CD4-positive, alpha-beta T cell treated with Interleukin-21 for 1 hour (primary cell): ENCODE results near the gene CEACAM18.
"Not testable (repeated sequence)": the region's sequence is repeated elsewhere in the genome, so short reads cannot be mapped to it uniquely, and the experiment has no call there.

Experiments used
- DNase-seq: peaks from one replicate; pipeline ENCODE4 v3.0.0-alpha.2; 2020

Gene CEACAM18

DNA sequence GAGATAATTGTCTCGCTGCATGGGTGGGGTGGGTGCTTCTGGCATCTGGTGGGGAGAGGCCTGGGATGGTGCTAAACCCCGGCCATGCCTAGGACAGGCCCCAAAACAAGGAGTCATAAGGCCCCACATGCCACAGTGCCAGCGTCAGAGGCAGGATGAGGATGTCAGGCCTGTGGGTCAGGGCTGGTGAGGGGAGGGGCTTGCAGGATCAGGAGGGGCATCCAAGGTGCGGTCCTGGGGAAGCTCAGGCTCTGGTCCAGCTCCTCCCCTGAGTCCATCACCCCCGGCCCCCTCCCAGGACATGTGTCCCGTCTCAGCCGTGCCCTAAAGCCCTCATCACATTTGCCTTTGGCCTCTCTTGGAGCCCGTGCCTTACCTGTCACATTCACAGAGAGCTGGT lies 22.6 kb downstream of the CEACAM18 start:
- not testable (repeated sequence) for DNase-seq

DNA sequence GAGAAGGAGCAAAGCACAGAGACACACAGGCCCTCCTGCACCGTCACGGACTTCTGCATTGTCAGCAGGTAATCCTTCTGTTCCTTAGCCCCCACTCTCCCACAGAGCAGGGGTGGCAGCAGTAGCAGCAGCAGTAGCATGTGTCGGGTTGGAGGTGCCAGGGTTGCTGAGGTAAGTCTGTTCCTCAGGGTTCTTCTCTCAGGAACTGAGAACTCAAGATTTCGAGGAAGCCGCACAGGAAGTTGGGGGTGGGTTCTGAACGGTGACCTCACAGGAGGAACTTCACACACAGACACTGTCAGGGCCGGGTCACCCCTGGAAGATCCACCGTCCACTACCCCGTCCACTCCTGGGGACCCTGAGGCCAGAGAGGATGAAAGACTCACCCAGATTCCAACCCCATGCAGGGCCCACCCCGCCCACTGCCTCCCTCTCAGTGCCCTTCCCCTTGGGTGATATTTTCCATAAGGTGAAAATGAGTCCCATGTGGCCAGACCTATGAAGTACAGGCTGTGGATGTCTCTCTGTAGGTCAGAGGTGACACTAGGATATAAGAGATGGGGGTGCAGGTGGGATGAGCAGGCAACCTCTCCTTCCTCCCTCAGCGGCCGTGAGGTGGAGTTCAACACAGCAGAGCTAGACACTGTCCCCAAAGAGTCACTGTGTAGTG lies 23.4 kb downstream of the CEACAM18 start, which contains the start of gene SIGLEC12:
Gene SIGLEC12 (minus strand): TSS at position 207 of the 670 bp plus-strand sequence. CDS start 67 bp downstream, at position 140.
- DNase-seq = no peak

DNA sequence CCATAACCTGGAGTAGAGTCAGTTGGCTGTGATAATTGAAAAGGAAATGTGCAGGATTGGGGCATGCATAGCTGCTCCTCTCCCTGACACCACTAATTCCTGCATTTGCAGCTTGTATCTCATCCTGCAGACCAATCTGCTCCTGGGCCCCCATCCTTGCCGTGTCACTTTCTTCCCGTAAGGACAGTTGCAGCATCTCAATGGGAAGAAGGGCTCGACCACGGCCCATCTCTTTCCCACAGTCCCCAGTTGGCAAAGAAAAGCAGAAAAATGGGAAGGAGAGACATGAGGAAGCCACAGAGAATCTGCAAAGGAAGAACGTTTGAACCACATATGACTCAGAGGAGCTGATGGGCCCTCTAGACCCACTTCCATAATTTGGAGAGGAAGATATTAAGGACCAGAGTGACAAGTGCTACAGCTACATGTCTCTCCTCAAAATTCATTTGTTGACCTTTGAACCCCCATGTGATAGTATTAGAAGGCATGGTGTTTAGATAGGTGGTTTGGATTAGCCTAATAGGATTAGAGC lies 25.0 kb downstream of the CEACAM18 start:
- DNase-seq = no peak

DNA sequence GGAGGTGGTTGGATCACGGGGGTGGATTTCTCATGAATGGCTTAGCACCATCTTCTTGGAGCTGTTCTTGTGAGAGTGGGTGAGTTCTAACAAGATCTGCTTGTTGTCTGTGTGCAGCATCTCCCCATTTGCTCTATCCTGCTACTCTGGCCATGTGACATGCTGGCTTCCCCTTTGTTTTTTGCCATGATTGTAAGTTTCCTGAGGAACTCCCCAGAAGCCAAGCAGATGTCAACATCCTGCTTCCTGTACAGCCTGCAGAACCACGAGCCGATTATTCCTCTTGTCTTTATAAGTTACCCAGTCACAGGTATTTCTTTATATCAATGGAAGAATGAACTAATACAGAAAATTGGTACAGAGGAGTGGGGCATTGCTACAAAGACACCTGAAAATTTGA lies 25.6 kb downstream of the CEACAM18 start:
- DNase-seq = no peak

DNA sequence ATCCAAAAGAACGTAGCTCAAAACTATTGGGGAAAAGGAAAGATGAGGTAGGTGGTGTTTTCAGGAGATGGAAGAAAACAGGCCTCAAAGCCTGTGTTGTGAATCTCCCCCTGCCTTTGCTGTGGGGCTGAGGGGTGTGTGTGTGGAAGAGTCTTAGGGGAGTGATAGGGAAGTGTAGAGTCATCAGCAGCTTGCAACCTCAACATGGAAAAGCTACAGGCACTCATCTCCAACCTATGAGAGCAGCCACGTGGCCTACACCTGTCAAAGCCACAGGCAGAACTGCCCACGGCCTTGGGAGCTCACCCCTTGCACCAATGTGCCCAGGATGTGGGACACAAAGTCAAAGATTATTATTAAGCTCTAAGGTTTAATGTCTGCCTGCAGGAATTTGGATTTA lies 27.6 kb downstream of the CEACAM18 start:
- DNase-seq = no peak

DNA sequence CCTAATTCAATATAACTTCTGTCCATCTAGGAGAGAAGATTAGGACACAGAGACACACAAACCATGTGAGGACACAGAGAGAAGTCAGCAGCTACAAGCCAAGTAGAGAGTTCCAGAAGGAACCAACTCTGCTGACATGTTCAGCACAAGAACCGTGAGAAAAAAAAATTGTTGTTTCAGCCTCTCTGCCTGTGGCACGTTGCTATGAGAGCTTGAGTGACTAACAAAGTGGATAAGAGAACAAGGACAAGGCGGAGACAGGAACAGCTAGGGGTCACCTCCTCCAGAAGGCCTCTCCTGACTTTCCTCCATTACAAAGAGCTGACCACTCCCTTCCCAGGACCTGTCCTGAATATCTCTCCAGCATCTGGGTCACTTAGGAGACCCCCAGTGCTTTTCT lies 28.9 kb downstream of the CEACAM18 start:
- DNase-seq = no peak

DNA sequence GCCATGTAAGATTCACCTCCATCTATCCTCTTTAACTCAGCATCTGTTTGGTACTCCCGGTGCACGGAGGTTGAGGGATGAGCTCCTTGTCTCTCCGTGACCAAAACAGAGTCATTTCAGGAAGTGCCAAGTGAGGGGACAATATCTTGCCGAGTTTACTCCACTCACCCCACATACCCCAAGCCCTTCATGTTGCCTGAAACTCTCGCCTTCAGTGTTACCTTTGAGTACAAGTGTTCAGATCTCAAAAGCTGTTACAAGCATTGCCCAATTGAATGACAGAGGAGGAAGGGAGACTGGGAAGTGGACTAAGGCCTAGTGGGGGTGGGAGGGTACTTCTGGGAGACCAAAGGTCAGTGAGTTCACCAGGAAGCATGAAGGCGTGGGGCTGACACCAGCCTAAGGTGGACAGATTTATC lies 29.3 kb downstream of the CEACAM18 start:
- DNase-seq = no peak

DNA sequence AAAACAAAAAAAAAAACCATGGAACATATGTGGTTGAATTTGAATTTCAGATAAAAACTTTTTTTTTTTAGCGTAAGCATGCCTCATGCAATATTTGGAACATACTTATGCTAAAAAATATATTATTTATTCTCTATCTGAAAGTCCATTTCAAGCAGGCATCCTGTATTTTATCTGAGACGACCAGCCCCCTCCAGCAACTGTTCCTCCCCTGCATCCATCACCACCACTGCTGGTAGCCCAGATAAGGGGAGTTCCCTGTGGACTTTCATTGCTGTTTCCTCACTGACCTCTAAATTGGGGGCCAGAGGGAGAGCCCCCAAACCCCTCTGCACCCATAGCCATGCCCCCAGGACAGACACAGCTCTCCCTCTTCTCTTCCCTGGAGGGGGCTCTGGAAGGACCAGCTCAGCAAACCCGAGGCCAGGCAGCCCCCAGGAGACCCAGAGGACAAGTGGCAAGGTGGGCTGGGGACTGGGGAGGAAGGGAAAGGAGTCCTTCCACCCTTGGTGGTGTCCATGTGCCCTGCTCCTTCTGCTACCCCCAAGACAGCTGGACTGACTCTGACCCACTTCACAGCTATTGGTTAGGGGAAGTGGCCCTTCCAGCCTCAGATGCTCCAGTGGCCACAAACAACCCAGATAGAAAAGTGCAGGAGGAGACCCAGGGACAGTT lies 29.9 kb downstream of the CEACAM18 start:
- no peak for DNase-seq

DNA sequence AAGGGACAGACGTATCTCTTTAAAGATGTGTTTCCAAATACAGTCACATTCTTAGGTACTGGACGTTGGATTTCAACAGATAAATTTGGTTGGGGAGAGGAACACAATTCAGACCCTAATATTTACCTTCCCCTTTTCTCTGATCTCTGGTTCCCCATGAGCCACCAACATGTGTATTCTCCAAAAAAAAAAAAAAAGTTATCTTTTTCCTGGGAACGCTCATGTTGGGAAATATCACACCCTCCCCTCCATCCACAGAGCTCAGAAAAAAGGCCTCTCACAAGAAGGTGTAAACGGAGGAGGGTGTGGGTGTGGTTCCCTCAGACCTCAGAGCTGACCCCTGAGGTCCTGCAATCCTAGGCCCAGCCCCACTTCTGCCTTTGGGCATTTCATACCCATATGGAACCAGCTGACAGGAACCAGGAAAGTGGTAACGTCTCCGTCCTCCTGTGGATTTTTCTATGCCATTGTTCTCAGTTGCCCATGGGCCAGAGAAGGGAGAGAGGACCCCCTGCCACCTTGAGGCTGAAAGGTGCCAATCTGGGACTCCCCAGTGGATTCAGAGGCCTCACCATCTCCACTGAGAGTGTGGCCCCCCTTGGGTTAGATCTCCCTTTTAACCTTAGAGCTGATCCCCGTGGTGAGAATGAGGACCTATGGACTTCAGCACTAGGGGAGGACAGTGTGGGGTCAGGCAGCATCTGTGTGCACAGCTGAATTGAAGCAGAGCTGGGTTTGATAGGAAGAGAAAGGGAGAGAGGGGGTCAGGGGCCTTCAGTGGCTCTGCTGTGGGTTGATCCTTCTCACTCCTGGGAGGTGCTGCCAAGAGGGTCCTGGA lies 31.7 kb downstream of the CEACAM18 start:
- no peak for DNase-seq

DNA sequence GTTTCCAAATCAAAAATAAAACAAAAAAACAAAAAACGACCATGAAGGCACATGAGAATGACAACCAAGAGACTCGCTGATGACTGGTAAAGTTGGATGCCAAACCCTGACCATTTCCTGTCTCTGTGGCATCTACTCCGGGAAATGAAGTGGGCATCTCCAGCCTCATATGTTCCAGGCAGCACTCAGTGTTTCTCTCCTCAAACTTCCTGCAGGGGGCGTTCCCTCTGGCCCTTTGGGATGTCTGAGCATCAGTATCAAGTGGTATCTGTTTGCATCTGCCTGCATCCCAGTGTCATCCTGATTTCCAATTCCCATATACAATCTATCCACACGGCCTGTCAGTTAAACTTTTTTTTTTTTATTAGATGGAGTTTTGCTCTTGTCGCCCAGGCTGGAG lies 33.0 kb downstream of the CEACAM18 start:
- no peak for DNase-seq

DNA sequence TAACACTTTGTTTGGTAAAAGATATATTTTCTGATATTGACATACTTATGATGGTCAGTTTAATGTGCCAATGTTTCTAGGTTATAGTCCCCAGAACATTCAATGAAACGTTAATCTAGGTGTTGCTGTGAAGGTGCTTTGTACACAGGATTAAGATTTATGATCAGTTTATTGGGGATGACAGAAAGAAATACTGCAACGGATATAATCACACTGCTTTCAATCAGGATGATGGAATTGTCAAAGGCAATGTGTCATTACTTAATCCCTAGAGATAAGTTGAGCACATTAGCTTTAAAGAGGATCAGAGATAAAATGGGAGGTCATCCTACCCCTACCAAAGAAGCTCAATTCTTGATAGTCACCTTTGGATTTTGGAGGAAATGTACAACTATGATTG lies 35.6 kb downstream of the CEACAM18 start:
- no peak for DNase-seq

DNA sequence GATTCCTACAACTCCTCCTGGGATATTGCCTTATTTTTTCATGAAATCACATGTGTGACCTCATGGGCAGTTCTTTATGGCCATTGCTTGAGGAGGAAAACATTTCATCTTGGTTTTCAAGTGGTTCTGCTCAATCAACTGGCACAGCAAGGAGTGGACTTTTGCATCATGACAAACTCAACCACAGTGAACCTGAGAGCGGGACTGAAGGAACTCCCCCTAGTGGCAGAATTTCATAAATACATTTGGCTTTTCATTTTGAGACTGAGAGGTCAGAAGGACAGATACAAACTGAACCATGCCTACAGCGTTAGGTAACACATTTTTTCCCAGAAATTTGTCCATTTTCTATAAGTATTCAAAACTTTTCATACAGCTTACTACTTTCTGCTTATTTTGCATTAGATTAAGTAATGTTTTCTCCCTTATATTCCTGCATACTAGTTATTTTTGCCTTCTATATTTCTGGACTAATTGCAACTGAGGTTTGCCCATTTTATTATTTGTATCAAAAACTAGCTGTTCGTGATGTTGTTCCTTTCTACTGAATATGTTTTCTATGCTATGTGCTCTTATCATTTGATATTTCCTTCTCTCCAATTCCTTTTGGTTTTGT lies 36.6 kb downstream of the CEACAM18 start:
- DNase-seq = peak; percentile 54

DNA sequence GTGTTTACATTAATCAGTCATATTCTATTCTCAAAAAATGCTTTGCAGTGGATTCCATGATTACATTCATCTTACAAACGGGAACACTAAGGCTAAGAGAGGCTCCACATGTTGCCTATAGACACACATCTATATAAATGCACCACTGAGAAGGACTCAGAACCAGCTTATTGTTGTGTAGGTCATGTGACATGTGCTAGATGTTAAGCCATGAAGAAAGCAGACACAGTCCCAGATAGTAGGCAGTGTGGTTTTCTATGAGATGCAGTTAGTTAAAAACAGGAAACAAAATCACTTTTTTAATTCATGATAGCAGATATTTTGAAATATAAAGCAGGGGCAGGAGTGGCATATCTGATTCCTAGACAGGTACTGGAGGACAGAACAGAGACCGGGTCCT lies 42.4 kb downstream of the CEACAM18 start:
- DNase-seq = no peak

DNA sequence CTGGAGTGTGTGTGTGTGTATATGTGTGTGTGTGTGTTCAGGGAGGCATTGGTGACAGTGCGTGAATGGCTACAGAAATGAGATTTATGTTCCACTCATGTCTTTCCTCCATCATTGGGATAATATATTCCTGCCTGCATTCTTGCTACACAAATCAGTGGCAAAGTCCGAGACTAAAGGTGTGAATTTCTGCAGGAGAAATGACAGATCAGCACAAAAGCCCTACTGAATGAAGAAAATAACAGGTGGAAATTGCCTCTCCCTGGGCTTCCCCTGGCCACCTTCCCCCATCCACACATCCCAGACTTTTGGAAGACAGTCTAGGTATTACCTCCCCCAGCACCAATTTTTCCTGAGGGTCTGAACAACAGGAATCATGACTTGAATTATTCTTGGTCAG lies 43.0 kb downstream of the CEACAM18 start:
- DNase-seq = no peak

DNA sequence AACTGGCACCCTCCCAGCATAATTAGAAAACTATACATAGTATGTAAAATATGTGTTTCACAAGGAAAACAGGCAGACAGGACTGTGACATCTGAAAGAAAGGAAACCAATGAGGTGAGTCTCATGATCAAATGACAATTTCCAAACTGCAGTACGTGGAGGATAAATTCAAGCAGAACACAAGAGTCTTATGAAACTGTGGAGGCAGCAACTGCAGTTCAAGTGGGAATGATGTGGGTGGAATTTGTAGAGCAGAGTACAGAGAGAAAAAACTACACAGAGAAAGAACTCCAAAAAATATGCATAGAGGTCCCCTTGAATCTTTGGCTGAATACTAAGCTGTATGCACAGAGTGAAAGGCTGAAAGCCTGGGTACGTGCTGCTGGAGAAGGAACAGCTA lies 43.4 kb downstream of the CEACAM18 start:
- no peak for DNase-seq

DNA sequence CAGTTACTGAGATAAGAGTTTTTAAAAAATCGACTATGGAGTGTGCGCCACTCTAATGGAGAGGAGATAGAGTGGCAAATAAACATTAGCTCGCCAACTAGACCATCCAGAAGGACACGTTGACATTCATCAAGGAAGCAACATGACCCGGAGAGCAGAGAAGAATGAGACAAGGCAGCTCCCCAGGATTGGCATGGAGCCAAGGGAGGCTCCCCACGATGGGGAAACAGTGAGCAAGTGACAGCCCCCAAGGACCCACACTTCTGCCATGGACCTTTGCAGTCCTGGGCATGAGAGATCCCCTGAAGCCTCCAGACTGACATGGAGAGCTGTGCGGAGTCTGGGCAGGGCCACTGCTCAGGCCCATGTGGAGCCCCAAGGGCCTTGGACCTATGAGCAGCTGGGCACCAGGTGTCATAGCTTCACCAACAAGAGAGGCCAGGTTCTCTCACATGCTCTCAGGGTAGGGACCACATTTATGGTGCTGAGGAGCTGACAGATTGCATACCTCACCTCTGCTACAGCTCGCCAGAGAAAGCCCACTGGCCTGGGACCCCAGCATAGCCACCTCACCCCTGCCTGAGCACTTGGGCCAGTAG lies 46.4 kb downstream of the CEACAM18 start:
- no peak for DNase-seq

DNA sequence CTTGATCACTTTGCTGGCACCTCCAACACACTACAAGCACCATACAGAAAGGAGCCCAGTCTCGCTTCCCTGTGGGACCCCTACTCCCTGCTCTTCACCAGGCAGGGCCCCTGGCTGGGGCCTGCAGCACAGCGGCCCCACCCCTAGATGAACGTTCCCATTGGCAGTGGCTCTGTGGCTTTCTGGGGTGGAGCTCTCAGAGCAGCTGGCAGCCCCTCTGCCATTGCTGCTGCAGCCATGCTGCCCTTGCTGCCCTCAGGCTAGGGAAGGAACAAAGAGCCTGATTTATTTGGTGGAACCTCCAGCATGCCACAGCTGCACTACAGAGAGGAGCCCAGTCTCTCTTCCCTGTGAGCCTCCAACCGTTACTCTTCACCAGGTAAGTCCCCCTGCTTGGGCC lies 47.3 kb downstream of the CEACAM18 start:
- DNase-seq = no peak

DNA sequence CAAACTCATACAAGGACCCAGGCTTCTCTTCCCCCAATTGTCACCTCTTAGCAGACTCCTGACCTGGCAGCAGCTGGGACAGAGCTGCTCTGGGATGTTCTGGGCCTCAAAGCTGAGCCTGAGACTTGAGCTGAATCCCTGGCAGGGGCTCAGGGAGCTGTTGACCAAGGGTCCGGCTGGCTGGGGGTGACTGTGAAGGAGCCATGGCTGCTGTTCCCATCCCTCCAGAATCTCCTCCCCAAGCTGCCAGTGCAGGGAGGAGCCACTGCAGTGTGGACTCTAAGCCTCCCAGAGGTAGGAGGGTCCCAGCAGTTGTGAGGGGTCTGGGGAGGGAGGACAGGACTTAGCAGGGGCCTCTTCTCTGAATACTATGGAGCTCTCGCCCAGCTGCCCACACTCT lies 51.0 kb downstream of the CEACAM18 start:
- DNase-seq = no peak

DNA sequence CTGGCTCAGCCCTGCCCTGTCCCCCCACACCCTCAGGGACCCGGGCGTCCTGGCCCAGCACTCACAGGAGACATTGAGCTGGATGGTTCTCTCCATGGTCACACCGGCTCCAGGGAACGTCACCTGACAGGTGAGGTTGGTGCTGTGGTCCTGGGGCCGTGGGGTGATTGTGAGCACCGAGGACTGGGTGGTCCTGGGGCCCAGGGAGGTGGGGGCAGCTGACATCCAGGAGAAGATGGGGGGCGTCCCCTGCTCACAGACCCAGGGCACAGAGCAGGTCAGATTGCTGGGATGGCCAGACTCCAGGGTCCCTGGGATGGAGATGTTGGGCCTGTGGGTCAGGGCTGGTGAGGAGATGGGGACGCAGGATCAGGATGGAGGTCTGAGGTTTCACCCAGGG lies 52.3 kb downstream of the CEACAM18 start:
- DNase-seq = no peak

DNA sequence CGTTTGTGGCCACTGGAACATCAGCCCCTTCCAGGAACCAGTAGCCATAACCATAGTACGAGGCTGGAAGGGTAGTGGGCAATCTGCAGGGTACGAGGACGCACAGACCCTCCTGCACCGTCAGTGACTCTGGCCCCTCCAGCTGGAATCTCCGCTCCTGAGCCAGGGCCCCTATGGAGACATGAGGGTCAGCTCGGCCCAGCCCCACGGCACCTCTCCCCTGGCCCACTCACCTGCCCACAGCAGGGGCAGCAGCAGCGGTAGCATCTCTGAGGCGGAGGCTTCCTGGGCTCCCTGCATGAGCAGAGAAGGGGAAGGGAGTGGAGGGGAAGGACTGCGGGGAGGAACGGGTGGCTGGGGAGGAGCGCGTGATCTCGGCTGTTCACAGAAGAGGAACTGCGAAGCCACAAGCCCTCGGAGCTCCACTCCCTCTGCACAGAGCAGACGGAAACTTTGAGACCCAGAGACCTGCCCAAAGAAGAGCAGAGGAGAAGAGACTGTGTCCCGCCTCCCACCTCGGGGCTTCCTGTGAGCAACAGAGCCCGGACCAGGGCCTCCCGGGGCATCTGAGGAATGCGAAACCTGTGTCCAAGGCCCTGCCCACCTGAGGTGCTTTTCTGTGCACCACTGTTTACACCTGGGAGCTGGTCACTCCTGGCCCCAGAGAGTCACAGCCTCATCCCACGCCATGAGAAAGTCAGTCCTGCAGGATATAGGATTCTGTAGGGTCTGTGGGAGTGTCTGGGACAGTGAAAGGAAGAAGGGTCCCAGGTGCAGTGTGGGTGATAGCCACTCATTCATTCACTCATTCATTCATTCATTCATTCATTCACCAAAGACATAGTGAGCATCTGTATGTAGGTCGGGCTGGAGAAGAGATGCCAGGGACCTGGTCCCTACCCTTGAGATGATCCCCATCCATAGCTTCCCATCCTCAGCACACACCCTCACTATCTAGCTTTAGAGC lies 53.3 kb downstream of the CEACAM18 start, which contains the start of gene SIGLEC6:
Gene SIGLEC6 (minus strand): TSS at position 322 of the 967 bp plus-strand sequence. CDS start 22 bp downstream, at position 300.
- peak; percentile 30 for DNase-seq

DNA sequence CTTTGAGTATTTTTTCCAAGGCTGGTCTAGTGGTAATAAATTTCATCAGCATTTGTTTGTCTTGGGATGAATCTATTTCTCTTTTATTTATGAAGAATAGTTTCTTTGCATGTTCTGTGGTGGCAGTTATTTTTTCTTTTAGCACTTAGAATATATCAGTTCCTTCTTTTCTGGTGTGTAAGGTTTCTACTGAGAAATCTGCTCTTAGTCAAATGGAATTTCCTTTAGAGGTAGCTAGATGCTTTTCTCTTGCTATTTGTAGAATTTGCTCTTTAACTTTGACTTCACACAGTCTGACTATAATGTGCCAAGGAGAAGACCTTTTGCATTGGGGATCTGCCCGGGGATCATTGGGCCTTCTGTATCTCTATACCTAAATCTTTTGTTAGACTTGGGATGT lies 57.2 kb downstream of the CEACAM18 start:
- no peak for DNase-seq
